NT2/D1 (cell line): Measurements from ENCODE around the gene PIN1.
"Not testable (repeated sequence)": the region's sequence is repeated elsewhere in the genome, so short reads cannot be mapped to it uniquely, and the experiment has no call there.

Experiments used
- DNase-seq: peaks from one replicate; pipeline ENCODE4 v3.0.0-alpha.2; 2011; ENCODE audit warnings: low read depth, low spot score
- H3K27me3 ChIP-seq: 2 replicates; pipeline ENCODE4 v1.6.0; 2011; ENCODE audit warnings: mild to moderate bottlenecking; ENCODE audit not compliant: insufficient read length, insufficient read depth
- H3K36me3 ChIP-seq: 2 replicates; pipeline ENCODE4 v1.6.1; 2011; ENCODE audit warnings: mild to moderate bottlenecking, low read length, mixed read lengths; ENCODE audit not compliant: insufficient read depth, insufficient read length
- H3K4me1 ChIP-seq: 2 replicates; pipeline ENCODE4 v1.5.1; 2011; ENCODE audit not compliant: insufficient read depth, insufficient read length
- H3K4me3 ChIP-seq: 2 replicates; pipeline ENCODE4 v1.5.1; 2011; ENCODE audit warnings: low read depth; ENCODE audit not compliant: insufficient read length
- H3K9ac ChIP-seq: 2 replicates; pipeline ENCODE4 v1.6.0; 2011; ENCODE audit warnings: low read depth; ENCODE audit not compliant: insufficient read length
- H3K9me3 ChIP-seq: 2 replicates; pipeline ENCODE4 v1.5.1; 2011; ENCODE audit warnings: mild to moderate bottlenecking, low read length; ENCODE audit not compliant: insufficient read depth
- SUZ12 ChIP-seq: IDR thresholded peaks from 2 replicates; pipeline ENCODE4 v1.6.1; 2011; ENCODE audit not compliant: insufficient read length, insufficient read depth; ENCODE audit errors: extremely low read depth
- YY1 ChIP-seq: IDR thresholded peaks from 2 replicates; pipeline ENCODE4 v1.6.1; 2011; ENCODE audit not compliant: insufficient read length, insufficient read depth
- ZNF274 ChIP-seq: IDR thresholded peaks from 2 replicates; pipeline ENCODE4 v1.6.1; 2011; ENCODE audit warnings: mild to moderate bottlenecking, low read depth, low read length

Gene PIN1

DNA sequence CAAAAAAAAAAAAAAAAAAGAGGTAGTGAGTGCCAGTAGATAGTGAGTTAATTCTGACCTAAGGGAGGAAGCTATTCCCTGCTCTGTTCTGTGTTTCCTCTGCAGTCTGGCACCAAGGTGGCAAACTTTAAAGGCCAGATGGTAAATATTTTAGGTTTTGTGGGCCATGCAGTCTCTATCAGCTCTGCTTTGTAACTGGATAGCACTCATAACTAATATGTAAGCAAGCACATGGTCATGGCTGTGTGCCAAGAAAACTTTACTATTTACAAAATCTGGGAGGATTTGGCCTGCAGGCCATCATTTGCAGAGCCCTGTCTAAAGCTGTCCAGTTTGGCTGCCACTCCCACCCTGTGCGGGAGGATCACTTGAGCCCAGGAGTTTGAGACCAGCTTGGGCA lies 4.3 kb downstream of the PIN1 start:
- H3K4me1 ChIP-seq: no peaks in the 10 kb centered on the region
- no peak for DNase-seq
- no peaks in the 10 kb centered on the region for H3K27me3 ChIP-seq
- TF ChIP-seq ZNF274 (no peak), YY1 (no peak)
- H3K4me3 ChIP-seq: no peak overlapping the region
- no peak overlapping the region for H3K9ac ChIP-seq
- H3K9me3 ChIP-seq: no peaks in the 10 kb centered on the region
- H3K36me3 ChIP-seq: peaks cover 68% of the 10 kb centered on the region

DNA sequence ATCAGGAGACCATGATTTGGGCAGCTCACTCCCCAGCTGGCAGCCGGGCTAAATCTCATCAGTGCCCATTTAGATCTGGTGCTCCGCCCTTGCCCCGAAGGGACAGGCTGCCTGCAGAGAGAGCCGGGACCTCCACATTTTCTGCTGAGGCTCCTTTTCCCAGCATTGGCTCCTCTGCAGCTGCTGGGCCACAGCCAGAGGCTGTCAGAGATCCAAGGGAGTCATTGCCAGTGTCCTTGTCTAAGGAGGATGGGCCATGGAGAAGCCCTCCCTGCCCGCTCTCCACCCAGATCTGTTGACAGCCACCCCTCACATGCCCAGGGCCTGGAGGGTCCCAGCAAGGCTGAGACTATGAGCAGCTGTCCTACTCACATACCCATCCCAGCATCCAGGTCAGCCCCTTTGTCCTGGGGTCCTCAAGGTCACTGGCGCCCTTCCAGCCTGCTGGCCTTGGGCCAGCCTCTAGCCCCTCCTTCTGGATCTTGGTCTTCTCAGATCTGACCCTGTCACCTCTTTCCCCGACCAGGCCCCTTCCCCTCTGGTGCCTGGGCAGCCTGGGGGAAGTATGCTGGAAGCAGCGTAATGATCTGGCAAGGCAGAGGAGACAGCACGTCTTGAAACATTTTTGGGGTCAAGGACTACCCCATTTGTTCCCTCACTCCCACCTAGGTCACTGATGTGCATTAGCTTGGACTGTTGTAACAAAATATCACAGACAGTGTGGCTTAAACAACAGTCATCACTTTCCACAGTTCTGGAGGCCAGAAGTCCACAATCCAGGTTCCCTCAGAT lies 7.9 kb downstream of the PIN1 start:
- peaks cover 14% of the 10 kb centered on the region for H3K4me1 ChIP-seq
- H3K9ac ChIP-seq: no peak overlapping the region
- no peak for DNase-seq
- no peaks in the 10 kb centered on the region for H3K9me3 ChIP-seq
- no peaks in the 10 kb centered on the region for H3K27me3 ChIP-seq
- TF ChIP-seq SUZ12 (no peak), YY1 (no peak), ZNF274 (no peak)
- H3K4me3 ChIP-seq: no peak overlapping the region
- H3K36me3 ChIP-seq: peaks cover 93% of the 10 kb centered on the region

DNA sequence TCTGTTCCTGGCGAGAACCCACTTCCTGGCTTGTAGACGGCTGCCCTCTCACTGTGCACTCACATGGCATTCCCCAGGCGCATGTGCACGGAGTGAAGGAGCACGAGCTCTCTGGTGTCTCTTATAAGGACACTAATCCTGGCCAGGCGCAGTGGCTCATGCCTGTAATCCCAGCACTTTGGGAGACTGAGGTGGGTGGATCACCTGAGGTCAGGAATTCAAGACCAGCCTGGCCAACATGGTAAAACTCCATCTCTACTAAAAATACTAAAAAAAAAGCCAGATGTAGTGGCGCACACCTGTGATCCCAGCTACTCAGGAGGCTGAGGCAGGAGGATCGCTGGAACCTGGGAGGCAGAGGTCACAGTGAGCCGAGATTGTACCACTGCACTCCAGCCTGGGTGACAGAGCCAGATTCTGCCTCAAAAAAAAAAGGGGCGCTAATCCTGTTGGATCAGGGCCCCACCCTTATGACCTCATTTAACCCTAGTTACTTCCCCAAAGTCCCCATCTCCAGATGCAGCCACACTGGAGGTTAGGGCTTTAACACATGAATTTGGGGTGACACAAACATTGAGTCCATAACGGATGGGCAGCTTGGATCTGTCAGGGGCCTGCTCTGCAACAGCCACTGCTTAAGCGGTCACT lies 8.6 kb downstream of the PIN1 start:
- not testable (repeated sequence) for H3K9me3 ChIP-seq, DNase-seq, H3K9ac ChIP-seq, H3K27me3 ChIP-seq, H3K4me3 ChIP-seq
- H3K36me3 ChIP-seq: peaks cover 93% of the 10 kb centered on the region
- peaks cover 17% of the 10 kb centered on the region for H3K4me1 ChIP-seq

DNA sequence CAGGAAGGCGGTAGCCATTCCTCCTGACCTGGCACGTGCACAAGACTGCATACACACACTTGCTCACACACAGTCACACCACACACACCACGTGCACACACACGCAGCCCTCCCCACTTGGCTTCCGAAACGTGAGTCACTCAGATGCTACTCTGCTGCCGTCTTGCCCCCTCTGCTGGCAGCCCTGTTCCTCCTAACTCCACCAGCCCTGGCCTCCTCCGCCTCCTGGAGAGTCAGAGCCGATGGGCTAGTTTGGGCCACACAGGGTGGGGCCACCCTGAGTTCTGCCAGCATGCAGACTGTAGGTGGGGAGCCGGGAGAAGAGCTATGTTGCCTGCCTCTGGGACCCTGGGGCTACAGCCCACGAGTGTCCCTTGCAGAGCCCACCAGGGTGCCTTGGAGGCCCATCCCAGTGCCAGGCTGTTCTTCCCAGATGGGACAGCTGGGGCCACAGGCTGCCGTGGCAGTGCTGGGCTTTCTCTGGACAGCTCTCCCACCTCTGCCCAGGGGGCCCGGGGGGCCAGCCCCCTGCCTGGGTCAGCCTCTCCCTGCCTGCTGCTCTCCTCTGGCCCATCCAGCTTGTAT lies 12.1 kb downstream of the PIN1 start:
- Histone ChIP-seq H3K9ac (peak overlapping the region; percentile 50), H3K36me3 (peaks cover 85% of the 10 kb centered on the region), H3K4me3 (no peak overlapping the region), H3K27me3 (no peaks in the 10 kb centered on the region), H3K9me3 (no peaks in the 10 kb centered on the region), H3K4me1 (peaks cover 30% of the 10 kb centered on the region)
- TF ChIP-seq ZNF274 (no peak), SUZ12 (no peak), YY1 (no peak)
- DNase-seq: no peak

DNA sequence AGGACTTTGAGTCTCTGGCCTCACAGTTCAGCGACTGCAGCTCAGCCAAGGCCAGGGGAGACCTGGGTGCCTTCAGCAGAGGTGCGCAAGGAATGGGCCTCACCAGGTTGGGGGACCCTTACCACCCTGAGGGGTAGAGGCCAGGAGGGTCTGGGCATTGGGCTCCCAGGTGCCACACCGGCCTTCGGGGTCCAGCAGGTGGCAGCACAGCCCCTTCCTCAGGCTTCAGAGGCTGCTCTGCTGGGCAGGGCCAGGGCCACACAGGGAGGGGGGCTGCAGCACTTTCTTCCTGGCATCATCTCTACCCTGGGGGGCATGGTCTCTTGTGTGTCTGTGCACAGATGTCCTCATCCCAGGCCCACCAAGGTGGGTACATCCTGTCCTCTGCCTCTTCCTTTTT lies 12.9 kb downstream of the PIN1 start:
- Histone ChIP-seq H3K4me1 (peaks cover 30% of the 10 kb centered on the region), H3K9ac (no peak overlapping the region), H3K9me3 (no peaks in the 10 kb centered on the region), H3K27me3 (no peaks in the 10 kb centered on the region), H3K4me3 (no peak overlapping the region), H3K36me3 (peaks cover 76% of the 10 kb centered on the region)
- DNase-seq: no peak
- no peak for TF ChIP-seq SUZ12
- TF ChIP-seq YY1: no peak
- TF ChIP-seq ZNF274: no peak

DNA sequence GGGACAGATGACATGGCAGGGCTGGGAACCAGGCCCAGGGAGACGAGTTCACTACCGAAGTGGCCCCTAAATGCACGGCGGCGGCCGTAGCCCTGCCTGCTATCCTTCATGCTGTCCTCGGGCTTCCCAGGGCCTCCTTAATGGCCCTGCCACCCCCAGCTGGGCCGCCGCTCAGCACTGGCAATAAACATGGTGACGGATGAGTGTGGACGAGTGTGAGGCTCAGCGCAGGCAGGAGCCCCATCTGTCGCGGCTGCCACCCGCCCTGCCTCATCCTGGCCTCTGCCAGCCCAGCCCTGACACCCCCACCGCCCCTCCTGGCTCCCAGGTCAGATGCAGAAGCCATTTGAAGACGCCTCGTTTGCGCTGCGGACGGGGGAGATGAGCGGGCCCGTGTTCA lies 13.6 kb downstream of the PIN1 start:
- H3K4me1 ChIP-seq: peaks cover 30% of the 10 kb centered on the region
- no peak for DNase-seq
- no peak overlapping the region for H3K4me3 ChIP-seq
- H3K36me3 ChIP-seq: peaks cover 70% of the 10 kb centered on the region
- TF ChIP-seq ZNF274: no peak
- TF ChIP-seq SUZ12: no peak
- TF ChIP-seq YY1: no peak
- H3K9me3 ChIP-seq: no peaks in the 10 kb centered on the region
- H3K27me3 ChIP-seq: no peaks in the 10 kb centered on the region
- H3K9ac ChIP-seq: peak overlapping the region; percentile 10

DNA sequence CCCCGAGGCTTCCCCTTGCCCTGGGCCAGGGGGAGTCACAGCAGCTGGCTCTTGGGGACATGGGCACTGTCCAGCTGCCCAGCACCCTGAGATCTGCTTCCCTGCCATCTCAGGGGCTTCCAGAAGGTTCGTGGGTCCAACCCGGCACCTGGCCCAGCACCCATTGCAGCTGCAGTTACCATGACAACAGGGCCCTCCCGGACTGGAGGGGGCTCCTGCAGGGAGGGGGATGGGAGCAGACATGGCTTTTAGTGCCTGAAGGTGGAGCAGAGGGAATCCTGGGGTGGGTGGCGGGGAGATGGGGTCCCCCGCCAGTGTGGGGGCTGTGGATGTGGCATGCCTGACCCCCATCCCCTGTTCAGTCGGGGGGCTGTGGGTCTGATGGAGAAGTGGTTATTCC lies 14.7 kb downstream of the PIN1 start:
- H3K4me3 ChIP-seq: no peak overlapping the region
- no peak for DNase-seq
- peaks cover 68% of the 10 kb centered on the region for H3K36me3 ChIP-seq
- no peaks in the 10 kb centered on the region for H3K9me3 ChIP-seq
- TF ChIP-seq ZNF274: no peak
- no peak for TF ChIP-seq YY1
- no peak for TF ChIP-seq SUZ12
- H3K4me1 ChIP-seq: peaks cover 30% of the 10 kb centered on the region
- no peaks in the 10 kb centered on the region for H3K27me3 ChIP-seq
- no peak overlapping the region for H3K9ac ChIP-seq
